BE2C (cell line): ENCODE results near the gene SCYGR8.

Source experiments
- DNase-seq: peaks from one replicate; pipeline ENCODE4 v3.0.0-alpha.2; 2020
- H3K27me3 ChIP-seq: fragments of 250-450 bp; sonication (Bioruptor Pico); 2 replicates; pipeline ENCODE4 v1.5.1; 2020; ENCODE audit warnings: mild to moderate bottlenecking
- H3K36me3 ChIP-seq: fragments of 250-450 bp; sonication (Bioruptor Pico); 2 replicates; pipeline ENCODE4 v1.5.1; 2020; ENCODE audit warnings: mild to moderate bottlenecking
- H3K4me1 ChIP-seq: fragments of 250-450 bp; sonication (Bioruptor Pico); 2 replicates; pipeline ENCODE4 v1.5.1; 2020
- H3K4me3 ChIP-seq: 2 replicates; pipeline ENCODE4 v1.5.1; 2011; ENCODE audit warnings: low read depth, low read length
- H3K9me3 ChIP-seq: fragments of 250-450 bp; sonication (Bioruptor Pico); 2 replicates; pipeline ENCODE4 v1.5.1; 2020
- TF ChIP-seq, protein P1 (sequence below): IDR thresholded peaks from 2 replicates; pipeline ENCODE4 v1.5.1; 2012; ENCODE audit warnings: mild to moderate bottlenecking, low read depth, low read length

Gene SCYGR8

DNA sequence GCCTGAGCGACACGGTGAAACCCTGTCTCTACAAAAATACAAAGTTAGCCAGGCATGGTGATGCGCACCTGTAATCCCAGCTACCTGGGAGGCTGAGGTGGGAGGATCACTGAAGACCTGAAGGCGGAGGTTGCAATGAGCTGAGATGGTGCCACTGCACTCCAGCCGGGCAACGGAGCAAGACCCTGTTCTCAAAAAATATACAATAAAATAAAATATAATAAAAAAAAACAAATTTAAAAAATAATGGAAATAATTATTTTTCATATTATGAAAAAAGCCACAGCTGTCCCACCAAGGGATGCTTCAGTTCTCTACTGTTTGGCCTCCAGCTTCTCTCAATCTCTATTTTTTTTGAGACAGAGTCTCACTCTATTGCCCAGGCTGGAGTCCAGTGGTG is 38.3 kb upstream of the SCYGR8 start:
- no peaks in the 10 kb centered on the region for H3K36me3 ChIP-seq
- H3K27me3 ChIP-seq: peaks cover 21% of the 10 kb centered on the region
- H3K4me1 ChIP-seq: no peaks in the 10 kb centered on the region
- H3K4me3 ChIP-seq: no peak overlapping the region
- DNase-seq: no peak
- H3K9me3 ChIP-seq: no peaks in the 10 kb centered on the region
- TF ChIP-seq, protein P1, sequence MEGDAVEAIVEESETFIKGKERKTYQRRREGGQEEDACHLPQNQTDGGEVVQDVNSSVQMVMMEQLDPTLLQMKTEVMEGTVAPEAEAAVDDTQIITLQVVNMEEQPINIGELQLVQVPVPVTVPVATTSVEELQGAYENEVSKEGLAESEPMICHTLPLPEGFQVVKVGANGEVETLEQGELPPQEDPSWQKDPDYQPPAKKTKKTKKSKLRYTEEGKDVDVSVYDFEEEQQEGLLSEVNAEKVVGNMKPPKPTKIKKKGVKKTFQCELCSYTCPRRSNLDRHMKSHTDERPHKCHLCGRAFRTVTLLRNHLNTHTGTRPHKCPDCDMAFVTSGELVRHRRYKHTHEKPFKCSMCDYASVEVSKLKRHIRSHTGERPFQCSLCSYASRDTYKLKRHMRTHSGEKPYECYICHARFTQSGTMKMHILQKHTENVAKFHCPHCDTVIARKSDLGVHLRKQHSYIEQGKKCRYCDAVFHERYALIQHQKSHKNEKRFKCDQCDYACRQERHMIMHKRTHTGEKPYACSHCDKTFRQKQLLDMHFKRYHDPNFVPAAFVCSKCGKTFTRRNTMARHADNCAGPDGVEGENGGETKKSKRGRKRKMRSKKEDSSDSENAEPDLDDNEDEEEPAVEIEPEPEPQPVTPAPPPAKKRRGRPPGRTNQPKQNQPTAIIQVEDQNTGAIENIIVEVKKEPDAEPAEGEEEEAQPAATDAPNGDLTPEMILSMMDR: no peak

DNA sequence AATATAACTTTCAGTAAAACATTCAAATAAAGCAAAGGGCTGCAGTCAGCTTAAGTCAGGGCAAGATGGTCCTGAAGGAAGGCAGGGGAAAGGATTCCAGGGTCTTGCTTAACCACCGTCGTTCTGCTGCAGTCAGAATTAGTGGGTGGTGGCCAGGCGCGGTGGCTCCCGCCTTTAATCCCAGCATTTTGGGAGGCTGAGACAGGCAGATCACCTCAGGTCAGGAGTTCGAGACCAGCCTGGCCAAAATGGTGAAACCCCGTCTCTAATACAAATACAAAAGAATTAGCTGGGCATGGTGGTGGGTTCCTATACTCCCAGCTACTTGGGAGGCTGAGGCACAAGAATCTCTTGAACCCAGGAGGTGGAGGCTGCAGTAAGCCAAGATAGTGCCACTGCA is 34.7 kb upstream of the SCYGR8 start:
- Histone ChIP-seq H3K4me3 (no peak overlapping the region), H3K9me3 (no peaks in the 10 kb centered on the region), H3K27me3 (peaks cover 13% of the 10 kb centered on the region), H3K4me1 (no peaks in the 10 kb centered on the region), H3K36me3 (no peaks in the 10 kb centered on the region)
- DNase-seq: no peak
- TF ChIP-seq, protein P1: no peak

DNA sequence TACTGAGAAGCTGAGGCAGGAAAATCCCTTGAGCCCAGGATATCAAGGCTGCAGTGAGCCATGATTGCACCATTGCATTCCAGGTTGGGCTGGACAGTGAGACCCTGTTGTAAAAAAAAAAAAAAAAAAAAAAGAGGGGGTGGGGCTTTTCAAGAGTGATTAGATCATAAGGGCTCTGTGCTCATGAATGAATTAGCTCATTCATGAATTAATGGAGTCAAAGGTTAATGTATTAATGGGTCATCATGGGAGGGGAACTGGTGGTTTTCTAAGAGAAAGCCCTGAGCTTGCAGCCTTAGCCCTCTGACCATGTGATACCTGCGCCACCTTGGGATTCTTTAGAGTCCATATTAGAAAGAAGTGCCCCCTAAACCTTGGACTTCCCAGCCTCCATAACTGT is 32.4 kb upstream of the SCYGR8 start:
- H3K4me3 ChIP-seq: no peak overlapping the region
- no peaks in the 10 kb centered on the region for H3K9me3 ChIP-seq
- H3K4me1 ChIP-seq: no peaks in the 10 kb centered on the region
- no peaks in the 10 kb centered on the region for H3K36me3 ChIP-seq
- TF ChIP-seq, protein P1: no peak
- DNase-seq: no peak
- H3K27me3 ChIP-seq: peaks cover 24% of the 10 kb centered on the region

DNA sequence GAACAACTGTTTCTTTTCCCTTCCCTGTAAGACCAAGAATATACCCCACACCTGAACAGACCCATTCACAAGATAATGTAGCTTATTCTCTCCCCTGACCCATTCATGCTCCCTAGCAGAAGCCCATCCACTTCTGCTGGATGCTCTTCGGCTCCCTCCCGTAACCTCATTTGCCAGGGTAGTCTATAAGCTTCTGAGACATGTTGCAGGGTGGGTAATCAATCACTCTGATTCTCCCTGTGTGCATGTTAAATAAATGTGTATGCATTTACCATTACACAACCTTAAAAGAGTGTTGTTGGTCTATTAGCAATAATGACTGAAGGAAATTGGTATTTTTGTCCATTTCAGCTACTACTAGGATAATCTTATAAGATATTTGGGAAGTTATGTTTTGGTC is 29.2 kb upstream of the SCYGR8 start:
- Histone ChIP-seq H3K4me1 (no peaks in the 10 kb centered on the region), H3K9me3 (no peaks in the 10 kb centered on the region), H3K4me3 (no peak overlapping the region), H3K36me3 (no peaks in the 10 kb centered on the region), H3K27me3 (peaks cover 14% of the 10 kb centered on the region)
- no peak for DNase-seq
- TF ChIP-seq, protein P1: no peak

DNA sequence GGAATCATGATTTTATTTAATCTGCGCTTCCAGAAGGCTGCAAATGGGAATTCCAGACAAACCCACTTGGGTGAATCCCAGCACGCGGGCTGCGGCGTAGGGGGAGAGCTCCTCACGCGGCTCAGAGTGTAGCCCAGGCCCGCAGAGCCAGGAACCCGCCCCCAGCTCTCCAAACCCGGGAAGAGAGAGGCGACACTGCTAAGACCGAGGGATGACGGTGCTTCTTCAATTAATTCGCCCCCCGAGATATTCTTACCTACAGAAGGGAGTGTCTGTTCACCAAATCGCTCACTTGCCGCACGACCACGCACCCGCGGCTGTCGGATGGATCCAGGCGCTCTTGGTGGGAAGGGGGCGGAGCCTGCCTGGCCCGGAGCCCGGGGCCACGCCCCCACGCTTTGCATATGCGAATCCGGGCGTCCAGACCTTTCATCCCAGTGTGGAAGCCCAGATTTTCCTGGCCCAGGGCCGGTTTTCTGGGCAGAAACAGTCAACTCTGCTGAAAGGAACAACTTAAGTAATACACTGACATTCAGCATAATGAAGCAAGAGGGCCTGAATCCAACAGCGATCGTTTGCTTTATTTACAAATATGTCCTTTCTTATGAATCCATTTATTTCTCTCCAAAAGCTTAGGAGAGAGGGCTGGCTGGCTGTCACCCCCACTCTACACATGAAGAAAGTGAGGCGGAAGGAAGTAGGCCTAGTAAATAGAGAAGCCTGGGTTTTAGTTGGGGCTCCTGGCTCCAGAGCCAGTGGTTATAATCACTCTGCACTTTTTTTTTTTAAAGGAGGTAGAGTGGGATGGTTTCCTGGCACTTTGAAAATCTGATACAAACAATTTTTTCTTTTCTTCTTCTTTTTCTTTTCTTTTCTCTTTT is 27.8 kb upstream of the SCYGR8 start, which contains the start of gene SLC19A3:
Gene SLC19A3, minus strand, starts transcription at position 342 of the 881 bp plus-strand sequence. CDS start 15,710 bp downstream, outside the sequence.
- Histone ChIP-seq H3K27me3 (peaks cover 14% of the 10 kb centered on the region), H3K9me3 (no peaks in the 10 kb centered on the region), H3K36me3 (no peaks in the 10 kb centered on the region), H3K4me3 (peak within 1 kb of the TSS; percentile 54), H3K4me1 (no peaks in the 10 kb centered on the region)
- DNase-seq: peak; percentile 85
- TF ChIP-seq, protein P1: no peak

DNA sequence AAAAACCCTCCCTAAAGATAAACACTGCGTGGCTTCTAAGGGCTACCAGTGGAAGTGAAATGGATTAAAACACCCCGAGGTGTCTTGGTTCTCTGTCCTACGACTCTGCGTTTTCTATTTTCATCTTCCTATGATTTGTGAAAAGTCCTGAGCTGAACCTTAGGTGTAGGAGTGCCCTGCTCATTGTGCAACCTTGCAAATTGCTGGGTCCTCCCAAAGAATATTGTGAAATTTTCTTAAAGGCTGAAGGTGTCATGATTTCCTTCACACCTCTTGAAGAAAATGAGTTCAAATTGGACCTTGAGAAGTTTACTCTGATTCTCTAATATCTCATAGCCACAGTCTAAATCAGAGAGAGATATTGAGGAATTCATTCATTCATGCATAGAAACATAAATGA is 26.1 kb upstream of the SCYGR8 start:
- TF ChIP-seq, protein P1: no peak
- no peaks in the 10 kb centered on the region for H3K9me3 ChIP-seq
- no peaks in the 10 kb centered on the region for H3K4me1 ChIP-seq
- H3K36me3 ChIP-seq: no peaks in the 10 kb centered on the region
- no peak overlapping the region for H3K4me3 ChIP-seq
- no peak for DNase-seq
- H3K27me3 ChIP-seq: peaks cover 17% of the 10 kb centered on the region
